Endothelial cell of umbilical vein (primary cell): ENCODE data around the gene MAPRE2. TPM values are rescaled to one million over a fixed set of nuclear protein-coding genes. Genes with fewer than 3 reads are reported as not detected.

Experiments used
- BruUV-seq: library from RNA; stranded (reverse); fragments of 400-500 nt; replicated peaks from 2 replicates; lab custom pipeline; 2021; lab: Mats Ljungman, UMichigan
- CTCF ChIA-PET: fragments of 300-600, 350-600 bp; sonication (Branson Sonifier 250); formaldehyde crosslinking; loops from one replicate; lab custom pipeline; 2021; ENCODE audit warnings: antibody characterized with exemption, inconsistent platforms; lab: Charles Lee
- POLR2A ChIA-PET: fragments of 300-600, 350-600 bp; sonication (Branson Sonifier 250); formaldehyde crosslinking; loops from one replicate; lab custom pipeline; 2021; ENCODE audit warnings: antibody characterized with exemption, inconsistent platforms; lab: Charles Lee
- DNase-seq: peaks from one replicate; pipeline ENCODE4 v3.0.0-alpha.2; 2011; ENCODE audit warnings: low read depth, low spot score
- FAIRE-seq: peaks from 2 replicates; lab custom pipeline; 2011; peaks lifted over from hg19 to GRCh38; lab: Jason Lieb, UNC
- H2AFZ ChIP-seq: 2 replicates; pipeline ENCODE4 v1.6.0; 2012; ENCODE audit warnings: low read depth, low read length, control low read depth, inconsistent platforms
- H3K27ac ChIP-seq: 2 replicates; pipeline ENCODE4 v1.5.1; 2011; ENCODE audit warnings: low read depth, mild to moderate bottlenecking, control low read depth, low read length, moderate library complexity; ENCODE audit not compliant: insufficient read depth
- H3K27me3 ChIP-seq, 2 experiments: 2 replicates each; pipeline versions ENCODE4 v1.6.0 to v1.6.1; 2011; ENCODE audit warnings: low read length in 2 of 2, mixed read lengths in 1 of 2; ENCODE audit not compliant: control insufficient read depth in 2 of 2, insufficient read depth in 2 of 2
- H3K36me3 ChIP-seq, 2 experiments: 2 replicates in 1 of 2; 3 replicates in 1 of 2; pipeline ENCODE4 v1.5.1; 2011; ENCODE audit warnings: low read length in 2 of 2, mild to moderate bottlenecking in 1 of 2, moderate library complexity in 1 of 2; ENCODE audit not compliant: control insufficient read depth in 2 of 2, insufficient read depth in 2 of 2; ENCODE audit errors: extremely low read depth in 1 of 2
- H3K4me1 ChIP-seq: 3 replicates; pipeline ENCODE4 v1.5.1; 2011; ENCODE audit warnings: mild to moderate bottlenecking, low read length; ENCODE audit not compliant: control insufficient read depth, insufficient read depth; ENCODE audit errors: extremely low read depth
- H3K4me2 ChIP-seq: 2 replicates; pipeline ENCODE4 v1.6.1; 2011; ENCODE audit warnings: low read length, control low read depth, mixed read lengths; ENCODE audit not compliant: insufficient read depth
- H3K4me3 ChIP-seq, 3 experiments: fragments of 200-600 bp in 1 of 3; sonication (generic), shearing (Covaris generic) in 1 of 3; replicated peaks in 1 of 3; 2 replicates each; pipeline ENCODE4 v1.5.1; 2011 to 2016; ENCODE audit warnings: control low read depth in 3 of 3, low read length in 3 of 3, mild to moderate bottlenecking in 2 of 3, inconsistent platforms in 1 of 3, low read depth in 1 of 3, moderate library complexity in 1 of 3; ENCODE audit not compliant: insufficient read depth in 1 of 3
- H3K79me2 ChIP-seq: 2 replicates; pipeline ENCODE4 v1.6.0; 2012; ENCODE audit warnings: low read length, inconsistent platforms; ENCODE audit not compliant: control insufficient read depth, insufficient read depth
- H3K9ac ChIP-seq: replicated peaks from 2 replicates; pipeline ENCODE3; 2011; ENCODE audit warnings: low read length, control low read depth; ENCODE audit not compliant: insufficient read depth; ENCODE audit errors: extremely low read depth
- H3K9me1 ChIP-seq: replicated peaks from 3 replicates; pipeline ENCODE4 v1.6.0; 2011; ENCODE audit warnings: mild to moderate bottlenecking, low read length; ENCODE audit not compliant: control insufficient read depth, insufficient read depth; ENCODE audit errors: extremely low read depth
- H3K9me3 ChIP-seq: replicated peaks from 2 replicates; pipeline ENCODE4 v1.5.1; 2012; ENCODE audit warnings: low read length, inconsistent platforms; ENCODE audit not compliant: control insufficient read depth, insufficient read depth
- H4K20me1 ChIP-seq: replicated peaks from 2 replicates; pipeline ENCODE3; 2011; ENCODE audit warnings: mild to moderate bottlenecking, low read length; ENCODE audit not compliant: control insufficient read depth, insufficient read depth; ENCODE audit errors: extremely low read depth
- CTCF ChIP-seq, 2 donors: IDR thresholded peaks; 1 replicate in 1 of 2; 2 replicates in 1 of 2; pipeline ENCODE4 v1.5.1; 2011; ENCODE audit warnings: low read length in 2 of 2, mild to moderate bottlenecking in 2 of 2, moderate library complexity in 2 of 2, control low read depth in 1 of 2, inconsistent platforms in 1 of 2, low read depth in 1 of 2; ENCODE audit not compliant: insufficient read depth in 1 of 2; ENCODE audit errors: extremely low read depth in 1 of 2
- EZH2 ChIP-seq: IDR thresholded peaks from 2 replicates; pipeline ENCODE4 v1.6.1; 2012; ENCODE audit warnings: borderline replicate concordance, low read depth, mild to moderate bottlenecking, moderate library complexity, low read length, inconsistent platforms; ENCODE audit not compliant: severe bottlenecking
- FOS ChIP-seq: IDR thresholded peaks from 2 replicates; pipeline ENCODE4 v1.6.1; 2011; ENCODE audit warnings: mild to moderate bottlenecking, low read length, moderate library complexity, borderline replicate concordance; ENCODE audit not compliant: insufficient read depth
- GATA2 ChIP-seq: IDR thresholded peaks from 2 replicates; pipeline ENCODE4 v1.7.0; 2011; ENCODE audit warnings: low read depth, mild to moderate bottlenecking, moderate library complexity, mixed read lengths, low read length; ENCODE audit not compliant: insufficient read length, insufficient read depth
- JUN ChIP-seq: IDR thresholded peaks from 2 replicates; pipeline ENCODE4 v1.6.1; 2011; ENCODE audit warnings: borderline replicate concordance, low read depth; ENCODE audit not compliant: insufficient read length, insufficient read depth
- MAX ChIP-seq: IDR thresholded peaks from 2 replicates; pipeline ENCODE4 v1.6.1; 2011; ENCODE audit not compliant: insufficient read depth, insufficient read length
- MYC ChIP-seq: IDR thresholded peaks from one replicate; pipeline ENCODE4 v1.6.1; 2011; ENCODE audit warnings: mild to moderate bottlenecking, low read depth, low read length
- POLR2A ChIP-seq: IDR thresholded peaks from 2 replicates; pipeline ENCODE4 v1.6.1; 2012; ENCODE audit warnings: low read depth, mild to moderate bottlenecking, control low read depth, low read length
- POLR2AphosphoS5 ChIP-seq: IDR thresholded peaks from 2 replicates; pipeline ENCODE4 v1.6.1; 2012; ENCODE audit warnings: low read depth, mild to moderate bottlenecking, control low read depth, low read length, moderate library complexity; ENCODE audit not compliant: insufficient read depth
- dilution Hi-C: fragments of 300-500 bp; cut with MboI; formaldehyde crosslinking; loops from one replicate; pipeline ENCODE4 v1.15.0; 2019; ENCODE audit warnings: low sequenced_read_pairs; ENCODE audit not compliant: extremely low pct_ligation_motif_present
- intact Hi-C: fragments of 100-400 bp; cut with micrococcal nuclease; formaldehyde crosslinking; loops from one replicate; pipeline ENCODE4 v1.10.0; 2022
- polyA plus RNA-seq, 4 experiments: library from polyadenylated mRNA; depleted of rRNA in 3 of 4; stranded (reverse) in 3 of 4; unstranded in 1 of 4; fragments of >200 nt; gene quantifications; 2 replicates each; pipeline versions ENCODE4 v1.2.1 to v1.2.3, GENCODE V29; 2011 to 2012; ENCODE audit warnings: missing spikeins in 1 of 4
- total RNA-seq: library from RNA; stranded (reverse); gene quantifications from 2 replicates; pipeline ENCODE4 v1.2.3, GENCODE V29; 2021

Gene MAPRE2
- total and polyA plus RNA-seq, 2 donors (not counting 3 experiments of a cell fraction or from before 2014, with no cell fraction given): 117 to 148 TPM

GRCh38 chr18:35059280-35059927 lies 18.2 kb downstream of the MAPRE2 start:
- Histone ChIP-seq H4K20me1 (peaks cover 9% of the 10 kb centered on the region), H3K9me1 (no peaks in the 10 kb centered on the region), H2AFZ (no peak overlapping the region), H3K4me2 (no peak overlapping the region), H3K27ac (no peak overlapping the region), H3K9ac (no peak overlapping the region), H3K36me3 (no peaks in the 10 kb centered on the region), H3K4me1 (no peaks in the 10 kb centered on the region), H3K4me3 (no peak overlapping the region), H3K27me3 (no peaks in the 10 kb centered on the region), H3K79me2 (peaks cover 78% of the 10 kb centered on the region), H3K9me3 (no peaks in the 10 kb centered on the region)
- CTCF ChIA-PET: interaction anchor here (1.9 to 2.8 kb wide), 3 partner anchors 8 to 14 kb away, joined by 7 to 10 read pairs (median 8); no protein-coding TSS in a partner anchor
- dilution Hi-C loops: no loop called here
- POLR2A ChIA-PET: interaction anchor here (0.6 kb wide), 1 partner anchor 33 kb away, joined by 4 read pairs; no protein-coding TSS in a partner anchor
- intact Hi-C loops: no loop called here
- DNase-seq (no peak), FAIRE-seq (no peak)
- TF ChIP-seq POLR2A (no peak), MYC (no peak), EZH2 (no peak), JUN (no peak), POLR2AphosphoS5 (no peak), GATA2 (no peak), MAX (no peak), FOS (no peak), CTCF (IDR thresholded peaks at IDR 0.05; ENCODE audit: extremely low read depth in 1 of 2, insufficient read depth in 1 of 2, low read depth in 1 of 2, low read length in 2 of 2) (no peak)
- BruUV-seq: no TSS peak
